KG1 (cell line): Measurements from ENCODE around the gene CYB5D1.

Source experiments
- DNase-seq: peaks from one replicate; lab custom pipeline; 2025; lab: John Stamatoyannopoulos, UW

Gene CYB5D1

DNA sequence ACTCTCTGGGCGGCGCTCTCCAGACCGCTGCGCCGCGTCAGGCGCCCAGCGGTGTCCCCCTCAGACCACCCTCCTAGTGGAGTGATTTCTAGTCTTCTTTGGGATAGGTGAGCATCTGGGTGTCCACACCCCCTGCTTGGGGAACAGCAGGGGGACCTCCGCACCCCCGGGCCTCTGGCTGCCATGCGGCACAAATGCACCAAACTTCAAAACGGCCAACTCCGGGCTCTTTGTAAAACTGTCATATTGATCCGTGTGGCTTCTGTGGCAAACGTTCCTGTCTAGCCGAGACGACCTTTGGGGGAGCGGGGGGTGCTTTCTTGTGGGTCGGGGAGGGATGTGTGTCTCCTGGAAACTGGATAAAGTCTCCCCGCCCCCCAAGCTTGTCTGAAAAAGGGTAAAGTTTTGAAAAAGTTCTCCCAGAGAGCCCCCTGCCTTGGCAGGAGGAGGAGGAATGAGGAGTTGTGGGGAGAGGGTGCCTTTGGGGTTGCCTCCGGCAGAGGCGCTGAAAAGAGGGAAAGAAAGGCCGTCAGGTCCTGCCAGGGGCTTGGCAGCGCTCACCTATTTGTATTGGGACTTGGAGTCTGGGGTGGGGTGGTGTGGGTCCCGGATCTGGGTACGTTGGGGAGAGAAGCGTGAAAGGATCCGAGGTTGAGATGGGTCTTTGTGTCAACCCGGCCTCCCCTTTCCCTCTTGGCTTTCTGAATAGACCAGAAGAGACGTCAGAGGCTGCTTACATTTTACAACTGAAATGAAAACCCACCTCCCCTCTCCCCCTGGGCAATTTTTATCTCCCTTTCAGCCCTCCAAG, 28.6 kb downstream of the CYB5D1 start:
- DNase-seq = peak; percentile 22

DNA sequence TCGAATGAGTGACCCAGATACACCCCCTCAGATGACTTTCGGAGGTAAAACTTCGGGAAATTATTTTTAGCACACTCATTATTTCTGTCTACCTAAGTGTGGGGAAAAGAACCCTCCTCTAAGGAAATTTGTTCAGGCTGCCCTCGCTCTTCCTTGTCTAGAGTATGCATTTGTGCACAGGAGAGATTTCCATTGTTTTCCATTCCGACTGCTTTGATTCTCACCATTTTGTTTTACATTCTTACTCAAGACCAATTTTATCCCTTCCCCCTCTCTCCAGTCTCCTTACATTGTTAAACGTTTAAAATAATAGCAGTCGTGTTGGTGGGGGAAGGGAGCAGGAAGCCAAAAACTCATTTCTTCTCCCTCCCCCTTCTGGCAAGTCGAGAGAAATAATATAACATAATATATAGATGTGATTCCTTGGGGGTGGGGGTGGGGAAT, 29.3 kb downstream of the CYB5D1 start:
- DNase-seq = peak; percentile 58

DNA sequence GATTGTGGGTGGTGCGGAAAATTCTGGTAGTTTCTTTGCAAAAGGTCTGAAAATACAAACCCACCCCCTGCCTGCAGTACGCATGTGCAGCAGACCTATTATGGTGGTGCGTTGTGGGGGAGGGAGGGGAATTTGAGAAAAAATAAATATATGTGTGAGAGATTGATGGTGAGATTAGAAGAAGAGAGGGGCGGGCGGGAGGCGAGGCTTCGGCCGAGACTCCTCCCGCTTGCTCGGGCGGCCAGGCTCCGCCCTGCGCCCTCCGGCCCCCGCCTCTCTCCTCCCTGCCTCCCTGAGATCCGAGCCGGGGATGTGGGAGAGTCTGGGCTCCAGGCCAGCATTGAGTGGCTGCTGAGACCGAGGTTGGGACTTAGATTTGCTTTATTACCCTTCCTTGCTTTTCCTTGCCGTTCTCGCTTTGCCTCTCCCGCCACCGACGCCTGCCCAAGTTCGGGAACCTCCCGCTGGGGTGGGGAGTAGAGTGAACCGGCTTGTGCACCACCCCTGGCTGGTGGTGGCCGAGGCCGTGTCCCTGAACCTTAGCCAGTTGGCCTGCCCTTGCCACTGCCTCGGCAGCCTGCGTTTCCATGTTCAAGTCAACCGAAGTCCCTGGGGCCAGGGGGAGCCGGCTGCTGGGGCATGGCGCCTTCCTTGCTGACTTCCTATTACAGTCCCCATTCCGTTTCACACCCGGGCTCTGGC, 29.8 kb downstream of the CYB5D1 start:
- DNase-seq = peak; percentile 58

DNA sequence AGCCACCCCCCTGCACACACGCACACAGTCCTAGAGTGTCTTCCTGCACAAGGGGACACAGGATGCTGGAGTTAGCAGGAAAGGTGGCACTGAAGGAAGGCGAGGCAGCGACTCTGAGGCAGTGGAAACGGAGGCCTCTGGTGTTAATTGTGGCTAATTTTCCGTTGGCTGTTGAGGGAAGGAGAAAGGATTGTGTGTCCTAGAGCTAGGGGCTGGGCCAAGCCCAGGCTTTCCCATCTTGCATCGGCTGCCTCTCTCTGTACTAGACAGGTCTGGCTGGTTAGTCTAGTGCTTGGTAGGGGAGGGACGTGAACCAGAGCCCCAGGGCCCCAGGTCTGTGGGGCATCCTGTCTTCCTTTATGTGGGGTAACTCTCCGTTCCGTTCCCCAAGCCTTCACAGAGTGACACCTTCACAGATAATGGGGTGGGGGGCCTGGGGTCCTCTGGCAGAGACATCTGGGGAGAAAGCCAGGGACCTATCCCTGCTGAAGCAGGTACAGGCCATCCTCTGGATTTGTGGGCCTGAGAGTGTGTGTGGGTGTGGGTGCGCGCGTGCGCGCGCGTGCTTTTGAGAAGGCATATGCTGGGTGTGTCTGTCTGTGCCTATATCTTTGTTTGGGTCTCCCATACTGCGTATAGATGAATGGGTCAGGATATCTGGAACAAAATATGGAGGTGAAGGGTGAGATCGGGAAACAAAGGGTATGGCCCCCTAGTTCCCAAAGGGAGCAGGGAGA, 30.5 kb downstream of the CYB5D1 start, which contains the start of gene CHD3:
Gene CHD3, plus strand, starts transcription at position 606 of the 737 bp plus-strand sequence. CDS start 212 bp downstream, outside the sequence.
- DNase-seq = no peak

DNA sequence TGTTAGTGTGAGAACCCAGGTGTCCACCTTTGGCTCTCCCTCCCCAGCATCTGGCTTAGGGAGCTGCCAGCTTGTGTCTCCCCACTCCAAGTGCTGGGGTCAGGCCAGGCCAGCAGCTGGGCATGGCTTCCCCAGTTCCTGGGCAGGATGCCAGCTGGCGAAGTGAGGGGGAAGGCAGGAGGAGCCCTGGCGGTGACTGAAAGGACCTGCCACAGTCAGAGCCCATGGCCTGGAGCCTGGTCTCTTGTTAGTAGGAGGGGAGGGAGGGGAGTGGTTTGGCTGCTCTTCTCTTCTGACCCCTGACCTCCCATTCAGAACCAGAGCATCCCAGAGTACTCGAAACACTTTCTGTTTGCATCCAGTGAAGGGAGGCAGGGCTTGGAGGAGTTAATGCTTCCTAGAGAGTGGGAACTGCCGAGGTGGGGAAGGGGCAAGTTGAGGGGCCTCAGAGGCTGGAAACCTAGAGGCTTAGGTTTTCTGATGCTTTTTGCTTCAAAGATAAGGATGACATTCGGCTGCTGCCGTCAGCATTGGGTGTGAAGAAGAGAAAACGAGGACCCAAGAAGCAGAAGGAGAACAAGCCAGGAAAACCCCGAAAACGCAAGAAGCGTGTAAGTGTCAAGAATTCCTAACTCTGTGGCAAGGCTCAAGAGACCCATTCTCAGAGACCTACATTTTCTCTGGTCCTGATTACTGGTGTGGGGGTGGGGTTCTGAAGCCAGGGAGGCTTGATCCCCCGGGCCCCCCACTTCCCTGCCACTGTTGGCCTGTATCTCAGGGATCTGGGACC, 31.6 kb downstream of the CYB5D1 start:
- DNase-seq = no peak

DNA sequence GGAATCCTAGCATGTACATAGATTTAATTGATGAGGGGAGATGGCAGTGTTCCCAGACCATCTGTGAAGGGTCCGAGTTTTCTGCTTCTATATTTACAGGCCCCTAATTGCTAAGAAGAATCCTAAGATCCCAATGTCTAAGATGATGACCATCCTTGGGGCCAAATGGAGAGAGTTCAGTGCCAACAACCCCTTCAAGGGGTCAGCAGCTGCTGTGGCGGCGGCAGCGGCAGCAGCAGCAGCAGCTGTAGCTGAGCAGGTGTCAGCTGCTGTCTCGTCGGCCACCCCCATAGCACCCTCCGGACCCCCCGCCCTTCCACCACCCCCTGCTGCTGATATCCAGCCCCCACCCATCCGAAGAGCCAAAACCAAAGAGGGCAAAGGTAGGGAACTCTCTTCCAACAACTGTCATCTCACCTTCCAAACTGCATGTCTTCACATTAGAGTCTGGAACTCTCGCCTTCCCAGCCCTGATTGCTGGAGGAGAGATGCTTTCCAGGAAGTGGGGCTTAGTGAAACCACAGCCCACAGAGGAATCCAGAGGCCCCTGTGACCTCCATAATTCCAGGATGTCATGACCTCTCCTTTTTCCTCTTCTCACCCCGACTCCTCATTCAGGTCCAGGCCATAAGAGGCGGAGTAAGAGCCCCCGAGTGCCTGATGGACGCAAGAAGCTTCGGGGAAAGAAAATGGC, 35.5 kb downstream of the CYB5D1 start:
- DNase-seq = no peak

DNA sequence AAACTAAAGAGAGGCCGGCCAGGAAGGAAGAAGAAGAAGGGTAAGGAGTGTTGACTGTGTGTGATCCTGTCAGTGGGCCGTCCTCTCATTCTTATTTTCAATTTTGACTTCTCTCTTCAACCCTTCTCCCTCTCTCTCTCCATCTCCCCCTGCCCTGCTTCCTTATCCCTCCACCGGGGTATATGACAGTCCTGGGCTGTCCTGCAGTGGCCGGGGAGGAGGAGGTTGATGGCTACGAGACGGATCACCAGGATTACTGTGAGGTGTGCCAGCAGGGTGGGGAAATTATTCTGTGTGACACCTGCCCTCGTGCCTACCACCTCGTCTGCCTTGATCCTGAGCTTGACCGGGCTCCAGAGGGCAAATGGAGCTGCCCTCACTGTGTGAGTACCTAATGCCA, 36.4 kb downstream of the CYB5D1 start:
- no peak for DNase-seq

DNA sequence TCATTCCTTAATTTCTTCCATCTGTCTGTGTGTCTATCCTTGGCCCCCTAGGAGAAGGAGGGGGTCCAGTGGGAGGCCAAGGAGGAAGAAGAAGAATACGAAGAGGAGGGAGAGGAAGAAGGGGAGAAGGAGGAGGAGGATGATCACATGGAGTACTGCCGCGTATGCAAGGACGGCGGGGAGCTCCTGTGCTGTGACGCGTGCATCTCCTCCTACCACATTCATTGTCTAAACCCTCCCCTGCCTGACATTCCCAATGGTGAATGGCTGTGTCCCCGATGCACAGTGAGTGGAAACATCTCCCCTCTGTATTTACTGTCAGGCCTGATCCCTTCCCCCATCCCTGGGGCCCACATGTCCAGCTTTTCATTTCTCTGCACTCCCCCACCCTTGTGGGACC, 37.1 kb downstream of the CYB5D1 start:
- no peak for DNase-seq

DNA sequence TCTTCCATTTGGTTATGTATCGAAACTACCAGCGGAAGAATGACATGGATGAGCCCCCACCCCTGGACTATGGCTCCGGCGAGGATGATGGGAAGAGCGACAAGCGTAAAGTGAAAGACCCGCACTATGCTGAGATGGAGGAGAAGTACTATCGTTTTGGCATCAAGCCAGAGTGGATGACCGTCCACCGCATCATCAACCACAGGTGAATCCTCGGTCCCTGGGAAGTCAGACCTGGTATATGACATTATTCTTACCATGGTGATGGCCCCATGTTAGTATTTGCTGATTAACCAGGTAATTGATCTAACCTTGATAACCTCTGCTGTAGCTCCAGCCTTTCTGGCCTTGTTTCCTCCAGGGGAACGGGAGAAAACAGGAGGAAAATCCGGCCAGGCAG, 39.3 kb downstream of the CYB5D1 start:
- no peak for DNase-seq

DNA sequence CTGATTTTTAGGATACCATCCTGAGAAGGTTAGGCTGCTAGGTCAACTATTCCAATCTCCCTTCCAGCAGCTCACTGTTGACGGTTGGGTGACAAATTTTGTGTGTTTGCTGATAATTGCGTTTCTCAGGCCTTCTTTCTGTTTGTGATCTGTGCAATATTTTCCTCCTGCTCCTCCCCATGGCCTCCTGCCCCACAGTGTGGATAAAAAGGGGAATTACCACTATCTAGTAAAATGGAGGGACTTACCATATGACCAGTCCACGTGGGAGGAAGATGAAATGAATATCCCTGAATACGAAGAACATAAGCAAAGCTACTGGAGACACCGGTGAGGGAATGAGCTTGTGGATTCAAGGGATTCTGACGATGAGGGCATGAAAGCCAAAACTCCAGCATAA, 40.0 kb downstream of the CYB5D1 start:
- no peak for DNase-seq

DNA sequence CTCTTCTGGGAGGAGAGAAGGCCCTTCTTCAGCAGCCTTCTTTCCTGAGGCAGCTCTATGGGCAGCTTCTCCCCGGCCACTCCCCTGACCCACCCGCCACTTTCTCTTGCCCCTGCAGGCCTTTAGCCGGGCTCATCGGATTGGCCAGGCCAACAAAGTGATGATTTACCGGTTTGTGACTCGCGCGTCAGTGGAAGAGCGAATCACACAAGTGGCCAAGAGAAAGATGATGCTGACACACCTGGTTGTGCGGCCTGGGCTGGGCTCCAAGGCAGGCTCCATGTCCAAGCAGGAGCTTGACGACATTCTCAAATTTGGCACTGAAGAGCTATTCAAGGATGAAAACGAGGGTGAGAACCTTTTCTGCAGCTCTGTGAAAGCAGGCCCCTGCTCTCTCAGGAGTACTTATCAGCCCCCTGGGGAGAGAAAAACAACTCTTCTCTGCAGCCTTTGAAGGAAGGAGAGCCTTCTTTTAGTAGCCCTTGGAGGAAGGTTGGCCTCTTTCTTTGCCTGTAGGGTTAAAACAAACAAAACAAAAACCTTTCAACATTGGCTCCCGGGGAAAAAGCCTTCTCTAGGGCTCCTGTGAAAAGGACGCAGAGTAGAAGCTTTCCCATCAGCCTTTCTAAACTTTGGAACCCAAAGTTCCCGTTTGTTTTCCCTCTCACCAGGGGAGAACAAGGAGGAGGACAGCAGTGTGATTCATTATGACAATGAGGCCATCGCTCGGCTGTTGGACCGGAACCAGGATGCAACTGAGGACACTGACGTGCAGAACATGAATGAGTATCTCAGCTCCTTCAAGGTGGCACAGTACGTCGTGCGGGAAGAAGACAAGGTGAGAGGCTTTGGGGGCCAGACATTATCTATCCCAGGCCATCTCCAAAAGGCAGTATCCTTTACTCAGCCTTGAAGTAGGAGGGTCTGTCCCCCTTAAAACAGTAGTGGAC, 45.6 kb downstream of the CYB5D1 start:
- no peak for DNase-seq

DNA sequence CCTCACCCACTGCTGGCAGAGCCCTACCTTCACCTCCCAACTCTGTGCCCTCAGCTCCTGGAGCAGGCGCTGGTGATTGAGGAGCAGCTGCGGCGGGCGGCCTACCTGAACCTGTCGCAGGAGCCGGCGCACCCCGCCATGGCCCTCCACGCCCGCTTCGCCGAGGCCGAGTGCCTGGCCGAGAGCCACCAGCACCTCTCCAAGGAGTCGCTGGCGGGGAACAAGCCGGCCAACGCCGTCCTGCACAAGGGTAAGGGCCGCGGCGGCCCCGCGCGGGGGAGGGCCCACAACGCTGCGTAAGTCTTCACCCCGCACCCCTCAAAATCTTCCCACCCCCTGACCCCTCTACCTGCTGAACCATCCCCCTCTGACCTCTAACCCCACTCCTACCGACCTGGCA, 51.3 kb downstream of the CYB5D1 start:
- no peak for DNase-seq

DNA sequence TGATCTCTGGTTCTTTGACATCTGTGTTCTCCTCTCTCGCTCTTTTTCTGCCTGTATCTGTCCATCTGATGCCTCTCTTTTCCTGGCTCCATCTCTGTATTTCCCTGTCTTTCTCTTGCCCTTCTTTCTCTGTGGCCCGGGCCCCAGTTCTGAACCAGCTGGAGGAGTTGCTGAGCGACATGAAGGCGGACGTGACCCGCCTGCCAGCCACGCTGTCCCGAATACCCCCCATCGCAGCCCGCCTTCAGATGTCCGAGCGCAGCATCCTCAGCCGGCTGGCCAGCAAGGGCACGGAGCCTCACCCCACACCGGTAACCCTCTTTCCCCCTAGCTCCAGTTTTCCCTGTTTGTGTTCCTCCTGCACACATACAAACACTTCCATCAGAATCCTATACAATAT, 52.5 kb downstream of the CYB5D1 start:
- DNase-seq = no peak

DNA sequence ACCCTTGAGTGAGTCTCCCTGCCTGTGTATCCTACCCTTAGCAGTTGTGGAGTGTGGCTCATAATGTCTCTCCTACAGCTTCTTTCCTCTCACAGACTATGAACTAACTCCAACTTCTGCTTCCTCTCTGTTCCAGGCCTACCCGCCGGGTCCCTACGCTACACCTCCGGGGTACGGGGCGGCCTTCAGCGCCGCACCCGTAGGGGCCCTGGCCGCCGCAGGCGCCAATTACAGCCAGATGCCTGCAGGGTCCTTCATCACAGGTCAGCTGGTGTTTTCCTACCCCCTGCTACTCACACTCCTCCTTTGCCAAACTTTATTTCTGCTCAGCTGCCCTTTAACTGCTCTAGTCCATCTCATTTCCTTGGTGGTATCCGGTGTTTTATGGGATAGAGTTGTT, 52.9 kb downstream of the CYB5D1 start:
- DNase-seq = no peak

DNA sequence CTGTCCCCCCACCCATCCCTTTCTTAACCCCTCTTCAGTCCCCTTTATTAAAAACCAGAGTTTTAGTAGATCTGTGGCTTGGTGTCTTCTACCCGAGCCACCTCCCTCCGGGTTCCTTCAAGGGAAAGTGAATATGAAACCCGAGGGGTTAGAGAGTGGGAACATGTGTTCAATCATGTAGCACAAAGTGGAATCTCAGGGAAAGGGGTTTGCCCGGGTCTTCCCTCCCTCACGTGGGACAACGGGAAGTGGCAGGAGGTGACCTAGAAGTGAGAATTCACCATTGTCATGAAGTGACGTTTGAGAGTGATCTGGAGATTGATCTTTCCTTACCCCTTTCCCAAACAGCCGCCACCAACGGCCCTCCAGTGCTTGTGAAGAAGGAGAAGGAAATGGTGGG, 53.3 kb downstream of the CYB5D1 start:
- no peak for DNase-seq
